GM12878 (cell line): Measurements from ENCODE around the gene FOXK1. TPM values are rescaled to one million over a fixed set of nuclear protein-coding genes. Genes with fewer than 3 reads are reported as not detected.

Source experiments
- ASH2L ChIP-seq: fragments of 300-600, 200-600 bp; sonication (generic); IDR thresholded peaks from 2 replicates; pipeline ENCODE4 v1.6.1; 2017; ENCODE audit warnings: low read depth, mild to moderate bottlenecking, borderline replicate concordance
- FOXM1 ChIP-seq: IDR thresholded peaks from 2 replicates; pipeline ENCODE4 v1.6.1; 2012; ENCODE audit warnings: low read depth, mild to moderate bottlenecking, inconsistent platforms, low read length, moderate library complexity
- HDAC2 ChIP-seq: fragments of 200-600 bp; sonication (generic); IDR thresholded peaks from 2 replicates; pipeline ENCODE4 v1.6.1; 2017
- MEF2A ChIP-seq: IDR thresholded peaks from 2 replicates; pipeline ENCODE4 v1.6.1; 2011; ENCODE audit warnings: low read depth, mild to moderate bottlenecking, low read length, moderate library complexity; ENCODE audit not compliant: insufficient read depth
- NFYB ChIP-seq: IDR thresholded peaks from 2 replicates; pipeline ENCODE4 v1.6.1; 2011; ENCODE audit warnings: low read depth, mild to moderate bottlenecking, low read length, improper control_type of control experiment, moderate library complexity; ENCODE audit not compliant: insufficient read depth
- SMAD5 ChIP-seq: IDR thresholded peaks from 2 replicates; pipeline ENCODE4 v1.6.1; 2016; ENCODE audit warnings: antibody characterized with exemption, low read depth
- SP1 ChIP-seq: IDR thresholded peaks from one replicate; pipeline ENCODE4 v1.6.1; 2011; ENCODE audit warnings: low read depth, low read length
- polyA plus RNA-seq, 11 experiments: library from polyadenylated mRNA; depleted of rRNA in 4 of 11; unstranded in 6 of 11; stranded (reverse) in 5 of 11; fragments of >200 nt; fragmentation: Nextera tagmentation in 4 of 11; fragmentation: Illumina TruSeq in 1 of 11; extraction: Ambion mirVana in 4 of 11; extraction: Trizol in 1 of 11; gene quantifications; 1 replicate in 1 of 11; 2 replicates in 10 of 11; pipeline versions ENCODE4 v1.2.1 to v1.2.3, GENCODE V29; 2011 to 2016; ENCODE audit warnings: inconsistent platforms in 2 of 11, missing spikeins in 2 of 11, low read depth in 1 of 11
- total RNA-seq, 4 experiments: library from RNA; depleted of rRNA in 3 of 4; stranded (reverse); fragments of >200 nt in 3 of 4; fragmentation: Illumina TruSeq in 1 of 4; extraction: Trizol in 1 of 4; gene quantifications; 2 replicates each; pipeline versions ENCODE4 v1.2.1 to v1.2.3, GENCODE V29; 2013 to 2021
- TF ChIP-seq, protein P1 (sequence below): fragments of 450-650 bp; IDR thresholded peaks from 2 replicates; pipeline ENCODE4 v1.6.1; 2016; ENCODE audit warnings: mild to moderate bottlenecking, moderate library complexity, borderline replicate concordance

The FOXK1 gene
- total and polyA plus RNA-seq, 10 of the 15 experiments (the other 5 are each of a cell fraction or from before 2014, with no cell fraction given), result 0.24 to 31.8 (median 4.5) TPM

DNA sequence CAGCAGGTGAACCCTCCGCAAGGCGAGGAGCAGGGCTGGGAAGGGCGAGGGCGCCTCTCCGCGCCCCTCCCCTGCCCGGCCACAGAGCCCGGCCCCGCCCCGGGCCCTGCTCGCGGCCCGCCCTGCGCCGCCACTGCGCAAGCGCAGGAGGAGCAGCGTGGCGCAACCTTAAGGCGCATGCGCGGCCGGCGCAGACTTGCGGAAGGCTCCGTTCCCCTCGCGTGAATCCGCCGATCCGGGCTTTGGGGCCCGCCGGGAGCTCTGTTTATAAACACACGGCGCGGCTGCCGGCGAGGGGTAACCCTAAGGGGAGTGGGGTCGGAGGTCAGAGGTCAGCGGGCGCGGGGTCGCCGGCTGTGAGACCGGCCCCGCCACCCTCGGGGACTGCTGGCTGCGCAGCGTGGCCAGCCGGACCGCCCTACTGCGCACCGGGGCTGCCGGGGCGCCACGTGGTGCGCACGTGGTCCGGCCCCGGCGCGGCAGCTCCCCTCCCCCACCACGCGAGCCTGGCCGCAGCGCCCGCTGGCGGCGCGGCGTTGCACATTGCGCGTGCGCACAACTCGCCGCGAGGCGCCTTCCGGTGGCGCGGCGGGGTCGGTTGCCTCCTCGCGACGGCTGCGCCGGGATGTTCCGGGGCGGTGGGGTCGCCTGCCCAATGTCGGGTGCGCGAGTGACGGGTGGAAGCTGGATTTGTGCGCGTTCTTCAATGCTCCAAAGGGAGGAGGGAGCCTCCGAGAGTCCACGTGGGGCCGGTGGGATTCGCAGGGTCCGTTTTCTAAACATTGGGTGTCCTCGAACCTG lies 40.2 kb upstream of the FOXK1 start (continued):
- no peak for TF ChIP-seq MEF2A
- no peak for TF ChIP-seq FOXM1
- TF ChIP-seq SP1, result peak; percentile 96
- TF ChIP-seq SMAD5, result peak; percentile 48; the same call in 1 of the 2 replicates
- TF ChIP-seq ASH2L, result peak; percentile 35; the same call in 1 of the 2 replicates
- TF ChIP-seq, protein P1, sequence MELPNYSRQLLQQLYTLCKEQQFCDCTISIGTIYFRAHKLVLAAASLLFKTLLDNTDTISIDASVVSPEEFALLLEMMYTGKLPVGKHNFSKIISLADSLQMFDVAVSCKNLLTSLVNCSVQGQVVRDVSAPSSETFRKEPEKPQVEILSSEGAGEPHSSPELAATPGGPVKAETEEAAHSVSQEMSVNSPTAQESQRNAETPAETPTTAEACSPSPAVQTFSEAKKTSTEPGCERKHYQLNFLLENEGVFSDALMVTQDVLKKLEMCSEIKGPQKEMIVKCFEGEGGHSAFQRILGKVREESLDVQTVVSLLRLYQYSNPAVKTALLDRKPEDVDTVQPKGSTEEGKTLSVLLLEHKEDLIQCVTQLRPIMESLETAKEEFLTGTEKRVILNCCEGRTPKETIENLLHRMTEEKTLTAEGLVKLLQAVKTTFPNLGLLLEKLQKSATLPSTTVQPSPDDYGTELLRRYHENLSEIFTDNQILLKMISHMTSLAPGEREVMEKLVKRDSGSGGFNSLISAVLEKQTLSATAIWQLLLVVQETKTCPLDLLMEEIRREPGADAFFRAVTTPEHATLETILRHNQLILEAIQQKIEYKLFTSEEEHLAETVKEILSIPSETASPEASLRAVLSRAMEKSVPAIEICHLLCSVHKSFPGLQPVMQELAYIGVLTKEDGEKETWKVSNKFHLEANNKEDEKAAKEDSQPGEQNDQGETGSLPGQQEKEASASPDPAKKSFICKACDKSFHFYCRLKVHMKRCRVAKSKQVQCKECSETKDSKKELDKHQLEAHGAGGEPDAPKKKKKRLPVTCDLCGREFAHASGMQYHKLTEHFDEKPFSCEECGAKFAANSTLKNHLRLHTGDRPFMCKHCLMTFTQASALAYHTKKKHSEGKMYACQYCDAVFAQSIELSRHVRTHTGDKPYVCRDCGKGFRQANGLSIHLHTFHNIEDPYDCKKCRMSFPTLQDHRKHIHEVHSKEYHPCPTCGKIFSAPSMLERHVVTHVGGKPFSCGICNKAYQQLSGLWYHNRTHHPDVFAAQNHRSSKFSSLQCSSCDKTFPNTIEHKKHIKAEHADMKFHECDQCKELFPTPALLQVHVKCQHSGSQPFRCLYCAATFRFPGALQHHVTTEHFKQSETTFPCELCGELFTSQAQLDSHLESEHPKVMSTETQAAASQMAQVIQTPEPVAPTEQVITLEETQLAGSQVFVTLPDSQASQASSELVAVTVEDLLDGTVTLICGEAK, result no peak; the same call in 1 of the 2 replicates
- no peak for TF ChIP-seq NFYB
- TF ChIP-seq HDAC2, result no peak; the same call in 1 of the 2 replicates
